Erythroblast (primary cell): ENCODE measurements around the gene BRD4.

Experiments
- GATA1 ChIP-seq: IDR thresholded peaks from 2 replicates; pipeline ENCODE4 v1.6.1; 2011; ENCODE audit warnings: low read depth, mild to moderate bottlenecking, control low read depth, low read length, moderate library complexity
- POLR2A ChIP-seq: IDR thresholded peaks from 2 replicates; pipeline ENCODE4 v1.6.1; 2011; ENCODE audit warnings: mild to moderate bottlenecking, low read length

- TF ChIP-seq POLR2A (no peak), GATA1 (no peak)
These were observed 82.2 kb downstream of the BRD4 start for GRCh38 chr19:15249972-15250639.
